DMS114 treated with DMSO at 0.1 percent for 48 hours (cell line): Measurements from ENCODE around the gene AGAP2.
"Not testable (repeated sequence)": the region's sequence is repeated elsewhere in the genome, so short reads cannot be mapped to it uniquely, and the experiment has no call there.

ENCODE experiments used
- DNase-seq: peaks from one replicate; lab custom pipeline; 2025; ENCODE audit not compliant: unreplicated experiment; lab: John Stamatoyannopoulos, UW

AGAP2 gene

DNA sequence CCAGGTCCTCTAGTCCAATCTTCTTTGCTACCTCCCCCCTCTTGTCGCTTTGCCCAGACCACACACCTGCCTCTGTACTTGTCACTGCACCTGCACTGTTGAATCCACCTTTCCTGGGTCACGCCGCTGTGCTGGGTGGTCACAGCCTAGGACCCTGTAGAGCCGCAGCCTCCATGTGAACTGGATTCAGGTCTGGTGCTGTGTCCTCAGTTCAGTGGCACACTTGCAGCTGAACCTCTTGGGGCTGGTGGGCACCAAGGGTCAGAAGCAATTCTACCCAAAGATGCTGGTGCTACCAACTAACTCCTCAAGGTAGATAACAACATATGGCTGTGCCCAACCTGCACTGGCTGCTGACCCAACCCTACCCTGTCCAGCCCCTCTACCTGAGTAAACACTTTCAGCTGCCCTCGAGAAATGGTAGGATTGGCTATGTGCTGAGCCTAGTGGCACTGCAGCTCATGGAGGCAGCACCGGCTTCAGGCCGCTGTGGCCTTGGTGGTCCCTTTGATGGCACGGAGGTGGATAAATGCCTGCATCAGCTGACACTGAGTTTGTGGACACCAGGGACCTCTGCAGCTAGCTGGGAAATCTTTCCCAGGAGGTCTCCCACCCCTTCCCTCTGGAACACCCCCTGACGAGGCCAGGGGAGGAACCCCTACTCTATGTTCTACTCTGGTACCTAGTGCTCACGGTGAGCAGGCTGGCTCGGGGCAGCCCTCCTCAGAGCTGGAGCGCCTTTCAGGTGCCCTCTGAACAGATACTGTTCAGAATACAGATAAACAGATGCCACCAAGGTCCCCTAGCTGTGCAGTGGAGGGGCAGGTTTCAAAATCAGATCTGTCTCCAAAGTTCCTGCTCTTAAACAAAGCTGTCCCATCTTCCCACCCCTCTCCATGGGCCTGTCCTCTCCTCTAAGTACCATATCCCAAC is 14.3 kb downstream of the AGAP2 start:
- DNase-seq, result no peak

DNA sequence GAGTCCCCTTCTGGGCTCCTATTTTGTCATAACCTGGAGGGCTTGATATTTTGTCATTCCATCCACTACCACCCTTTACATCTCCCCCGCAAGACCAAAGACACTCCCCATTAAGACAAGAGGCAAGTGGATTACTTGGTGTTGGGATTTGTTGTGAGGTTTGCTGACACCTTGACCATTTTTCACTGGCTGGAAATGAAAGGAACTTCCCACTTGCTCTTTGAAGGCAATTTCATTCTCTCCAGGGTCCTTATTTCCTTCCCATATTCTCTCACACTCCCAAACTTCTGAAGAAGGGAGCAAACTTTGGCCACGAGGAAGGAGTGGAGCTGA is 14.9 kb downstream of the AGAP2 start:
- DNase-seq, result no peak

DNA sequence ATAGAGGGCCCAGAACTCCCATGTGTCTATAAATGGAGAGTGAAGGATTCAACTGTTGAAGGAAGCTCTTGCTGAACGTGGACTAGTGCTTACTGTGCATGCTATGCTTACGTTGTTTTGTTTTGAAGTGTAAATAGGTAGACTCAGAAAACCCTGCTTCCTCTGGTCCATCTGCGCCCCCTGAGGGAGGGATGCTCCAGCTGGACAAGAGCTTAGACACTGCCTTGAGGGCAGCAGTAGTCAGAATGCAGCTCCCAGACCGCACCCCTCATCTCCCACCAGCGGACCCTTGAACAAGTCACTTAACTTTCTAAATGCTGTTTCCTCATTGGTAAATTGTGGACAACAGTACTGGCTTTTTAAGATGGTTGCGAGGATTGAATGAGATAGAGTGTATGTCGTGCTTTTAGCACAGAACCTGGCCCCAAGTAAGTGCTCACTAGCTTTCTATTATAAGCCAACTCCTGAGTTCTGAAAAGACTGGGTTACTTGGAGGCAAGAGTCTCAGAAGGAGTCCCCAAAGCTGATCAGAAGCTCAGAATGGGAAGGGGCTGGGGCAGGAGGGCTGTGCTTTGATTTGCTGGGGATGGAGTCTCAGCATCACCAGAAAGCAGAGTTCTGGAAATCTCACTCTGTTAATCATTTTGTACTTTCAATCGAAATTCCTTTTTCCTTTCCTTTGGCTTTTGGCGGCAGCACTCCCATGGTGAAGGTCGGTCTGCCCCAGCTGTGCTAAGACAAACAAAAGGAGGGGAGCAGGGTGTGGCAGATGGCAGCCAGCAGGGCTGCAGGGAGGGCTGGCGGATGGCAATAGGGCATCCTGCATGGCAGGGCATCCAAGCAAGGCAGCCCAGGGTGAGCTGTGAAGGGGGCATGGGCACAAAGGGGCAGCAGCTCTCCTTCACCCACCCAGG is 15.6 kb downstream of the AGAP2 start:
- DNase-seq, result no peak

DNA sequence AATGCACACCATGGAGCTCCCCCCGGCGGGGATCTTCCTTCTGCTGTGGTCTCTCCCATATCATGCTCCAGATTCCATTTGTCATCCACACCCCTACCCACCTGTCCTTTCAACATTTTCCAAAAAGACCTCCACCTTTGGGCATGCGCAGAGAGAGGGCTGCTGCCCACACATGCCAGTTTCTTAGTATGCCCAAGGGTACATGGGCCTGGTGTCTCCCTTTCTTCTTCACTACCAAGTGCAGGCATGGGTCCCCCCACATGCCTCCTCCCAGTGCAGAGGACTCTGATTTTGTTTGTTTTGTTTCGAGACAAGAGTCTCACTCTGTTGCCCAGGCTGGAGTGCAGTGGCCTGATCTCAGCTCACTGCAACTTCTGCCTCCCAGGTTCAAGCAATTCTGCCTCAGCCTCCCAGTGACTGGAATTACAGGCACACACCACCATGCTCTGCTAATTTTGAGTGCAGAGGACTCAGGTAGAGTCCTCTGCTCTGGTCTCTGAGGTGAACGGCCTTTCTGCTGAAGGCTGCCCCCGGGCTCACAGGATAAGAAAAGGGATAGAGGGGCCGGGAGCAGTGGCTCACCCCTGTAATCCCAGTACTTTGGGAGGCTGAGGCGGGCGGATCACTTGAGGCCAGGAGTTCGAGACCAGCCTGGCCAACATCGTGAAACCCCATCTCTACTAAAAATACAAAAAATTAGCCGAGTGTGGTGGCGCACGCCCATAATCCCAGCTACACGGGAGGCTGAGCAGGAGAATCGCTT is 16.5 kb downstream of the AGAP2 start:
- not testable (repeated sequence) for DNase-seq

DNA sequence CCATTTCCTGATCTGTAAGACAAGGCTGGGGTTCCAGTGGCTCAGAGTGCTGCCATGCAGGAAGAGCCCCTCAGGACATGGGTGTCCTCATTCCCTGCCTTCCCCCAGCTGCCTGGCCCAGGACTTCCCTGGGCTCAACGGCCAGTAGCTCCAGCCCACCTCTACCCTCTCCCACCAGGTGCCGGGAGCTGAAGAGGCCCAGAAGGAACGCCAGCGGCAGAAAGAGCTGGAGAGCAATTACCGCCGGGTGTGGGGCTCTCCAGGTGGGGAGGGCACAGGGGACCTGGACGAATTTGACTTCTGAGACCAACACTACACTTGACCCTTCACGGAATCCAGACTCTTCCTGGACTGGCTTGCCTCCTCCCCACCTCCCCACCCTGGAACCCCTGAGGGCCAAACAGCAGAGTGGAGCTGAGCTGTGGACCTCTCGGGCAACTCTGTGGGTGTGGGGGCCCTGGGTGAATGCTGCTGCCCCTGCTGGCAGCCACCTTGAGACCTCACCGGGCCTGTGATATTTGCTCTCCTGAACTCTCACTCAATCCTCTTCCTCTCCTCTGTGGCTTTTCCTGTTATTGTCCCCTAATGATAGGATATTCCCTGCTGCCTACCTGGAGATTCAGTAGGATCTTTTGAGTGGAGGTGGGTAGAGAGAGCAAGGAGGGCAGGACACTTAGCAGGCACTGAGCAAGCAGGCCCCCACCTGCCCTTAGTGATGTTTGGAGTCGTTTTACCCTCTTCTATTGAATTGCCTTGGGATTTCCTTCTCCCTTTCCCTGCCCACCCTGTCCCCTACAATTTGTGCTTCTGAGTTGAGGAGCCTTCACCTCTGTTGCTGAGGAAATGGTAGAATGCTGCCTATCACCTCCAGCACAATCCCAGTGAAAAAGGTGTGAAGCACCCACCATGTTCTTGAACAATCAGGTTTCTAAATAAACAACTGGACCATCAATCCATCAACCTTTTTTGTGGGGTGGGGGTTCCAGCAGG is 17.6 kb downstream of the AGAP2 start:
- DNase-seq, result no peak

DNA sequence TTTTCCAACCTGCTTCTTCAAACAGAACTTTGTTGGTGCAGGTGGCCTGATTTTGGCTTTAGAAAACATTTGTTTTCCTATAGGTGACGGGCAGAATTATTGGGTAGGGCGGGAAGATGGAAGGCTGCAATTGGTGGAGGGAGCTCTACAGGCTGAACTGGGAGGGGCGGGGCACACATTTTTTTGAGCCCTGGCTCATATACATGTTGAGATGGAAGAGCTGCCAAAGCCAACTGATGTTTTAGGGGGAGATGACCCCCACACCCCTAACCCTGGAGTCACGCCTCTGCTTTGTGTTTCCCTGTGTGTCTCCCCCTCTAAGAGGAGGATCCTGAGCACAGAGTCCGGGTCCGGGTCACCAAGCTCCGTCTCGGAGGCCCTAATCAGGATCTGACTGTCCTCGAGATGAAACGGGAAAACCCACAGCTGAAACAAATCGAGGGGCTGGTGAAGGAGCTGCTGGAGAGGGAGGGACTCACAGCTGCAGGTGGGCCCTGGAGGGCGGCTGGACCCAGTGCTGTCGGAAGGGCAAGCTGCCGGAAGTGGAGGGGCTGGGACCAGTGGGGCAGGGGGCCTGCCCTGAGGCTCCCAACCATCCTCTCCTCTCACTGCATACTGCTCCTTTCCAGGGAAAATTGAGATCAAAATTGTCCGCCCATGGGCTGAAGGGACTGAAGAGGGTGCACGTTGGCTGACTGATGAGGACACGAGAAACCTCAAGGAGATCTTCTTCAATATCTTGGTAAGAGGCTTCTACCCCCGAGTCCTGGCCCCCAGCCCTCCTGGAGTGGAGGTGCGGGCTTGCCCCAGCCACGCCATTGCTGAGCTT is 18.6 kb downstream of the AGAP2 start:
- no peak for DNase-seq

DNA sequence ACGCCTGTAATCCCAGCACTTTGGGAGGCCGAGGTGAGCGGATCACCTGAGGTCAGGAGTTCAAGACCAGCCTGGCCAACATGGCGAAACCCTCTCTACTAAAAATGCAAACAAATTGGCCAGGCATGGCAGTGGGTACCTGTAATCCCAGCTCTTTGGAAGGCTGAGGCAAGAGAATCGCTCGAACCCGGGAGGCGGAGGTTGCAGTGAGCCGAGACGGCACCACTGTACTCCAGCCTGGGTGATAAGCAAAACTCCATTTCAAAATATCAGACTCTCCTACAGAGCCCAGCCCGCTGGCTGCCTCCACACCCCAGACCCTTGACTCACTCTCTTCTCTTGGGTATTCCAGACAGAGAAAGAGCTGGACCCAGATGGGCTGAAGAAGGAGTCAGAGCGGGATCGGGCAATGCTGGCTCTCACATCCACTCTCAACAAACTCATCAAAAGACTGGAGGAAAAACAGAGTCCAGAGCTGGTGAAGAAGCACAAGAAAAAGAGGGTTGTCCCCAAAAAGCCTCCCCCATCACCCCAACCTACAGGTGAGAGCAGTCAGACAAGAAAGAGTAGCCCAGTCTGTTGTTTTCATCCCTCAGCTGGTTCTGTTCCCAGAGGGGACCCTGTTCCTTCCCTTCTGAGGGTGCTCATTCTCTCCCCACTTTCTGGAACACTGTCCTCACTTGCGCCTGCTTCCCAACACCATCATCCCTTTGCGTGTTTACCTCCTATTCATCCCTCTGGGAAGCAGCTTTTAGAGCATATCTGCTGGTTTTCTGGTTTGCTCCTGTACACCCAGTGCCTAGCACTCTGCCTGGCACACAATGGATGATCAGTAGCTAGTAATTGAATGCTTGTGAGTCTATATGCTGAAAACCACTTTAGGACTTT is 19.7 kb downstream of the AGAP2 start:
- DNase-seq, result no peak

DNA sequence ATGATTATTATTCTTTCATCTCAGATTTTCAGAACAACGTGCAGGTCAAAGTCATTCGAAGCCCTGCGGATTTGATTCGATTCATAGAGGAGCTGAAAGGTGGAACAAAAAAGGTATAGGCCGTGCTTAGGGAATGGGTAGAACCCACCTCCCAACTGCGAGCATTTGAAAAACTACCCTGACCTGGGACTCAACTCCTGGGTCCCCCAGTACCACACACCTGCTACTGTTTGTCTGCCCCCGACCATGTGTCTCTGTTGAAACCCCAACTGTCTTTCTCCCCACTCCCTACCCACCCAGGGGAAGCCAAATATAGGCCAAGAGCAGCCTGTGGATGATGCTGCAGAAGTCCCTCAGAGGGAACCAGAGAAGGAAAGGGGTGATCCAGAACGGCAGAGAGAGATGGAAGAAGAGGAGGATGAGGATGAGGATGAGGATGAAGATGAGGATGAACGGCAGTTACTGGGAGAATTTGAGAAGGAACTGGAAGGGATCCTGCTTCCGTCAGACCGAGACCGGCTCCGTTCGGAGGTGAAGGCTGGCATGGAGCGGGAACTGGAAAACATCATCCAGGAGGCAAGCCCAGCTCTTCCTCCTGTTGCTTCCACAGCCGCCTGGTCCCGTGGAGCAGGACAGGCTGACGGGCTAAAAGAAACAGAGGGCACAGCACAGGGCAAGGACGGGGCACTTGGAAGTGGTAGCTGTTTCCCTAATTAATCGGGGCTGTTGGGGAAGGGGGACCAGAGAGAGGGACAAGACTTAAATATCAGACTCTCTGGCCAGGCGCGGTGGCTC is 20.5 kb downstream of the AGAP2 start:
- no peak for DNase-seq

DNA sequence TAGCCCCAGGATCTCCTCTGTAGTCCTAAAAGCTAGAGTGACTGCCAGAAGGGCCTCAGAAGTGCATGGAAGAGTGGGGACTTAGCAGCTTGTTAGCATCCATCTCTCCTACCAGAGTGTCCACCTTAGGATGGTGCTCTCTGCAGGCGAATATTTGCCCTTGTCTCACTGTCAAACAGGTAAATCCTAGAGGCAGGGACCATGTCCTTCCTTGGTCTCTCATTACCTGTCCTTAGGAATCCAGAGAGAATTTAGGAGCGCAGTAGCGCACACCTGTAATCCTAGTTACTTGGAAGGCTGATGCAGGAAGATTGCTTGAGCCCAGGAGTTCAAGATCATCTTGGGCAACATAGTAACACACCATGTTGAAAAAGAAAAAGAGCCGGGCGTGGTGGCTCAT is 21.4 kb downstream of the AGAP2 start:
- DNase-seq, result no peak

DNA sequence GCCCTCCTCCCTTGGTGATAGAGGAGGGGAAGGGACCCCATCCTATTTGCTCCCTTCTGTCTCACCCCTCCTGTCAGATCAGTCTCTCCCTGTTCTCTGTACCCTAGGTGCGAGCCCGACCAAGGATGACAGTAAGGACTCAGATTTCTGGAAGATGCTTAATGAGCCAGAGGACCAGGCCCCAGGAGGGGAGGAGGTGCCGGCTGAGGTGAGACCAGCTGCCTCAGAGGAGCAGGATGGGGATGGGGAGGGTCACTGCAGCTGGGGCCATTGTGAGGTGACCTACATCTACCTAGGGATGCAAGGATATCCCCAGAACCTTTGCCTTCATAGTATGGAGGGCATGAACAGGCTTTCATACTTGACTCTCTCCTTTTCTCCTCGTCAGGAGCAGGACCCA is 22.2 kb downstream of the AGAP2 start:
- DNase-seq, result no peak

DNA sequence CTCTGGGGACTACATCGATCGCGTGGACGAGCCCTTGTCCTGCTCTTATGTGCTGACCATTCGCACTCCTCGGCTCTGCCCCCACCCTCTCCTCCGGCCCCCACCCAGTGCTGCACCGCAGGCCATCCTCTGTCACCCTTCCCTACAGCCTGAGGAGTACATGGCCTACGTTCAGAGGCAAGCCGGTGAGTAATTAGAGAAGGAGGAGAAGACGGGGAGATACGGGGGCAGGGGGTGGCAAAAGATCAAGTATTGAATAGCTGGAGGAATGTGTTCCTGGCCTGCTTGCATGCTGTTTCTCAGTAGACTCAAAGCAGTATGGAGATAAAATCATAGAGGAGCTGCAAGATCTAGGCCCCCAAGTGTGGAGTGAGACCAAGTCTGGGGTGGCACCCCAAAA is 22.8 kb downstream of the AGAP2 start:
- no peak for DNase-seq

DNA sequence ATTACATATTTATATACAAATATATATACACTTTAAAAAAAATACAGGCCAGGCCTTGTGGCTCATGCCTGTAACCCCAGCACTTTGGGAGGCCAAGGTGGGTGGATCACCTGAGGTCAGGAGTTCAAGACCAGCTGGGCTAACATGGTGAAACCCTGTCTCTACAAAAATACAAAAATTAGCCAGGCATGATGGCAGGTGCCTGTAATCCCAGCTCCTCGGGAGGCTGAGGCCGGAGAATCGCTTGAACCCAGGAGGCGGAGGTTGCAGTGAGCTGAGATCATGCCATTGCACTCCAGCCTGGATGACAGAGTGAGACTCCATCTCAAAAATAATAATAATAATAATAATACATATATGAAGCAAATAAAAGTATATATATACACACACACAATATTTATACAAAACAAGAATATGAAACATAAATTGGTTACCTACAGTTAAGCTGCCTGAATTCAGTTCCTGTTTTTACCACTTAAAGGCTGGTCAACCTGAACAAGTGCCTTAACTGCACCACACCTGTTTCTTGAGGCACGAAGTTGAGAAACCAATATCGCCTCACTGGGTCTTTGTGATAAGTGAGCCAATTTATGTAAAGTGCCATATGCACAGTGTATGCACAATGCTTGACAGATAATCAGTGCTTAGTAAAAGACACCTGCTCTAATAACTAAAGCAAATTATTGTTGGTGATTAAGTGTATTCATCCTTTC is 23.4 kb downstream of the AGAP2 start:
- not testable (repeated sequence) for DNase-seq

DNA sequence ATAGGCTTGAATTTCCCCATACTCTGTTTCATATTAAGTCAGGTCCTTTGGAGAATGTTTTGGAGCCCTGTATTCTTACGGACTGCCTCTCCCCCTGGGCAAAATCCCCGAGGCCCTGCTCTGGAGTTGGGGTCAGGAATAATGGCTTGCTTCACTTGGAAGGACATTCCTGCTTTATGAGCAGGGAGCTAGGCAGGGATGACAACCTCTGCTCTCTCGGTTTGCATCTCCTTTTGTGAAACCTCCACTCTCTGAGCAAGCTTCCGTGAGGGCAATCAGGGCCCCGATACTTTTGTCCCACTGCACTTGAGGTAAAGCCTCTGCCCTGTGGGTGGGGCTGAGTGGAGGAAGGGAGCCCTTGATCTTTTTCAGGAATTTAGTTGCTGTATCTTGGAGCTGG is 25.3 kb downstream of the AGAP2 start:
- no peak for DNase-seq

DNA sequence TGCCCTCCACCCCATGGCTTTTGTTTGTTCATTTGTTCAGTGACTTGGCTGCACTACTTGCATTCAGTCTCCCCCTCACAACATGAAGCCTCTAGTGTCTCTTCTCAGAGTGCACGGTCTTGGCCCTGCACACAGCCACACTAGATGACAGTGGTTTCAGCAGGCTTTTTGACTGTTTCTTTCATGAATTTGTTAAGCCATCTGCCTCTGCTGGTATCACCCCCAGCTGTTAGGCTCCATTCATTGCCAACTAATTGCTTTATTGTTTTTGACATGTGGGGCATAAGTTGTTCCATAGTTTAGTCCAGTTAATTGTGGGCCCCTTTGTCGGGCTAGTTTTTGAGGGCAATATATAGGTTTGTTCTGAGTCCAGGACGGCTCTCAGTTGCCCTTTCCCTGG is 25.8 kb downstream of the AGAP2 start:
- DNase-seq, result no peak

DNA sequence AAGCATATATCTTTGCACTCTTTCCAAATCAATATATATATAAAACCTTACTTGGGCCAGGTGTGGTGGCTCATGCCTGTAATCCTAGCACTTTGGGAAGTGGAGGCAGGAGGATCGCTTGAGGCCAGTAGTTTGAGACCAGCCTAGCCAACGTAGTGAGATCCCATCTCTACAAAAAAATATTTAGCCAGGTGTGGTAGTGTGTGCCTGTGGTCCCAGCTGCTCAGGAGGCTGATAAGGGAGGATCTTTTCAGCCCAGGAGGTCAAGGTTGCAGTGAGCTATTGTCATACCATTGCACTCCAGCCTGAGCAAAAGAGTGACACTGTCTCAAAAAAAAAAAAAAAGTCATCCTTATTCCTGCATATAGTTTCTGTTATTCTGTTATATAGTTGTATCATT is 30.2 kb downstream of the AGAP2 start:
- DNase-seq, result no peak

DNA sequence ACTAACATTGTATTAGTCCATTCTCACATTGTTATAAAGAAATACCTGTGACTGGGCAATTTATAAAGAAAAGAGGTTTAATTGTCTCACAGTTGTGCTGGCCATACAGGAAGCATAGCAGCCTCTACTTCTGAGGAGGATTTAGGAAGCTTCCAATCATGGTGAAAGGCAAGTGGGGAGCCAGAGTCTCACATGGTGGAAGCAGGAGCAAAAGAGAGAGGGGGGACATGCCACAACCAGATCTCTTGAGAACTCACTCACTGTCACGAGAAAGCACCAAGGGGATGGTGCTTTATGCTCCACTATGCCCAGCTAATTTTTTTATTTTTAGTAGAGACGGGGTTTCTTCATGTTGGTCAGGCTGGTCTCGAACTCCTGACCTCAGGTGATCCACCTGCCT is 31.3 kb downstream of the AGAP2 start:
- no peak for DNase-seq

DNA sequence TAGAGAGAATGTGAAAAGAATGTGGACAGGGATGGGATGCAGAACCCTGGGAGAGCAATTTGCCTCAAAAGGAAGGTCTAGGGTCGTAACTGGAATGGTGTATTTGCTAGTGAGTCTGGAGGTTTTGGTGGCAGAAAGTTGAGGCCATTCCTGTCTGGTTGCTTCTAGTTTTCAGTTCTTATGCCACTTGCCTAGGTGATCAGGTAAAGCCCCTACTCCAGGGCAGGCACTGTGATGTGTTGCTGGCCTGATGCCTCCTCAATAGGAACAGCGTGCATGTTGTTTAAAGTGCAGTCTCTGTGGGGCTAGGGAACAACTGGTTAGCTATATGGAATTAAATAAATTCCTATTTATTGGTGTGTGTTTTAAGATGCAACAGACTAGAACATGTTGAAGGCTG is 38.2 kb downstream of the AGAP2 start:
- no peak for DNase-seq
